ENCODE data around the gene SLC49A3.

SLC49A3 gene

DNA sequence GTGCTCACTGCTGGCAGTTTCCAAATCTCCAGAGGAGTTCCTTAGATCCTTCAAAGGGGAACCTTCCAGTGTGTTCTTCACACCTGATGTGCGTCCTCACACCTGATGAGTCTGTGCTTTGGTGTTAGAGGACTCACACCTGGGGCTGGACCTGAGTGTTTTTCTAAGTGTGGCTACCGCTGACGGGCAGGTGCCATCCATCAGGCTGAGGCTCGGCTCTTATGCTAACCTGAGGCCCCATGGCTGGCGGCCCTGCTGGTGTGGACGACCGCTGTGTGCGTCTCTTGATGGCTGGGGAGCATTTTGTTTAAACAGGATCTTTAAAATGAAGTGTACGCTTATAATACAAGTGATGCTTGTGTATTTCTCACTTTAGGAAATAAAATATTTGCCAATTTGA lies 45.1 kb upstream of the SLC49A3 start:
- Histone ChIP-seq H3K4me3 (ENCODE audit: low read depth in 1 of 2, low read length in 2 of 2) (no peak overlapping the region), H3K36me3 (ENCODE audit: insufficient read depth, low read length) (peaks cover 77% of the 10 kb centered on the region), H3K79me2 (ENCODE audit: insufficient read depth, low read length) (peaks cover 13% of the 10 kb centered on the region; the same call in 1 of the 2 replicates), H3K9ac (ENCODE audit: low read depth, low read length) (no peak overlapping the region), H4K20me1 (ENCODE audit: insufficient read depth, low read length) (peaks cover 29% of the 10 kb centered on the region), H3K27ac (ENCODE audit: low read length) (no peak overlapping the region), H3K27me3 (ENCODE audit: insufficient read depth, low read length, poor library complexity) (no peaks in the 10 kb centered on the region), H3K9me3 (ENCODE audit: insufficient read depth, low read length, severe bottlenecking) (no peaks in the 10 kb centered on the region), H3K4me1 (ENCODE audit: insufficient read depth, low read length) (no peaks in the 10 kb centered on the region), H2AFZ (ENCODE audit: low read depth, low read length) (no peak overlapping the region), H3K4me2 (ENCODE audit: insufficient read depth, low read length) (no peak overlapping the region)
- DNase-seq (no peak), ATAC-seq (ENCODE audit: insufficient read depth, low read depth) (no peak)
- TF ChIP-seq EZH2 (IDR thresholded peaks at IDR 0.05; ENCODE audit: borderline replicate concordance, low read depth, low read length, severe bottlenecking) (no peak), CTCF (IDR thresholded peaks at IDR 0.05; ENCODE audit: borderline replicate concordance, extremely low read depth, low read length, poor library complexity, severe bottlenecking) (no peak)

GRCh38 chr4:733631-733980 lies 44.7 kb upstream of the SLC49A3 start:
- Histone ChIP-seq H3K4me1 (ENCODE audit: insufficient read depth, low read length) (no peaks in the 10 kb centered on the region), H3K27me3 (ENCODE audit: insufficient read depth, low read length, poor library complexity) (no peaks in the 10 kb centered on the region), H3K27ac (ENCODE audit: low read length) (no peak overlapping the region), H4K20me1 (ENCODE audit: insufficient read depth, low read length) (peaks cover 27% of the 10 kb centered on the region), H3K36me3 (ENCODE audit: insufficient read depth, low read length) (peaks cover 72% of the 10 kb centered on the region), H3K9ac (ENCODE audit: low read depth, low read length) (no peak overlapping the region), H3K79me2 (ENCODE audit: insufficient read depth, low read length) (peaks cover 16% of the 10 kb centered on the region; the same call in 1 of the 2 replicates), H3K4me3 (ENCODE audit: low read depth in 1 of 2, low read length in 2 of 2) (no peak overlapping the region), H3K9me3 (ENCODE audit: insufficient read depth, low read length, severe bottlenecking) (no peaks in the 10 kb centered on the region), H2AFZ (ENCODE audit: low read depth, low read length) (no peak overlapping the region), H3K4me2 (ENCODE audit: insufficient read depth, low read length) (no peak overlapping the region)
- DNase-seq (no peak), ATAC-seq (ENCODE audit: insufficient read depth, low read depth) (no peak)
- no peak for TF ChIP-seq CTCF (IDR thresholded peaks at IDR 0.05; ENCODE audit: borderline replicate concordance, extremely low read depth, low read length, poor library complexity, severe bottlenecking)
- TF ChIP-seq EZH2 (IDR thresholded peaks at IDR 0.05; ENCODE audit: borderline replicate concordance, low read depth, low read length, severe bottlenecking): no peak

DNA sequence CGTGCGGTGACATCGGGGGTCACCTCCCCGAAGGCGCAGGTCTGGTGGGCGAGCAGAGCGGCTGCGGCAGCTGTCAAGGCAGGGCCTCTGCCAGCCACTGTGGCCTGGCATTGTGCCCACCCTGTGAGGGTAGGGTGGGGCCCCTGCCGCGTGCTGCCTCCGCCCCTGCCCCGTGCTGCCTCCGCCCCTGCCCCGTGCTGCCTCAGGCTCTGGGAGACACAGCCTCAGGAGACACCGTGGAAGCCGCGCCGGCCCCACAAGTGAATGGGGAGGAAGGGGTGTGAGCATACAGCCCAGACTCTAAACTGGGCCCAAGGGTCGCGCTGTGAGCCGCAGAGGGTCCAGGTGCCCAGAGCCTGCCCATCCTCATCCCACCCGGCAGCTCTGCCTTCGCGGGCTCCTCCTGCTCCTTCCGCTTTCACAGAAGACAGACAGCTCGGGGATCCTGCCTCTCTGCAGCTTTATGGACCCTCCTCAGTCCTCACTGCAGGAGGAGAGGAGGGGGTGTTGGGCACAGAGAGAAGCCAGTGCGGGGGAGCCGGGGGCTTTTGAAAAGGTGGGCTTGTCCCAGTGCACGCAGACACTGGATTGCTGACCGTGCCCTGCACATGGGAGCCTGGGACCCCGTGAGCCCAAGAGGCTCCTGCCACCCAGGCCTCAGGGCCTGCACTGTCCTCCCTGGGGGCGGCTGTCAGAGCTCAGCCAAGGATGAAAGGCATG lies 44.1 kb upstream of the SLC49A3 start:
- Histone ChIP-seq H3K4me2 (ENCODE audit: insufficient read depth, low read length) (no peak overlapping the region), H3K4me1 (ENCODE audit: insufficient read depth, low read length) (no peaks in the 10 kb centered on the region), H3K9me3 (ENCODE audit: insufficient read depth, low read length, severe bottlenecking) (no peaks in the 10 kb centered on the region), H3K27ac (ENCODE audit: low read length) (no peak overlapping the region), H3K36me3 (ENCODE audit: insufficient read depth, low read length) (peaks cover 74% of the 10 kb centered on the region), H3K27me3 (ENCODE audit: insufficient read depth, low read length, poor library complexity) (no peaks in the 10 kb centered on the region), H3K9ac (ENCODE audit: low read depth, low read length) (no peak overlapping the region), H4K20me1 (ENCODE audit: insufficient read depth, low read length) (peaks cover 31% of the 10 kb centered on the region), H2AFZ (ENCODE audit: low read depth, low read length) (no peak overlapping the region), H3K4me3 (ENCODE audit: low read depth in 1 of 2, low read length in 2 of 2) (no peak overlapping the region), H3K79me2 (ENCODE audit: insufficient read depth, low read length) (peaks cover 21% of the 10 kb centered on the region)
- ATAC-seq (ENCODE audit: insufficient read depth, low read depth) (peak; percentile 54; the same call in 1 of the 3 replicates), DNase-seq (no peak)
- TF ChIP-seq CTCF (IDR thresholded peaks at IDR 0.05; ENCODE audit: borderline replicate concordance, extremely low read depth, low read length, poor library complexity, severe bottlenecking): no peak
- no peak for TF ChIP-seq EZH2 (IDR thresholded peaks at IDR 0.05; ENCODE audit: borderline replicate concordance, low read depth, low read length, severe bottlenecking)
